PC-9 (cell line): ENCODE data around the gene SMURF1. TPM values are rescaled to one million over a fixed set of nuclear protein-coding genes. Genes with fewer than 3 reads are reported as not detected.

Experiments
- BruUV-seq: library from RNA; stranded (reverse); fragments of 400-500 nt; replicated peaks from 2 replicates; lab custom pipeline; 2021; lab: Mats Ljungman, UMichigan
- CTCF ChIA-PET: fragments of 300-600 bp; sonication (Branson Sonifier 250); formaldehyde crosslinking; loops from one replicate; lab custom pipeline; 2022; ENCODE audit warnings: antibody characterized with exemption; lab: Charles Lee
- POLR2A ChIA-PET: fragments of 300-600 bp; sonication (Branson Sonifier 250); formaldehyde crosslinking; loops from one replicate; lab custom pipeline; 2022; ENCODE audit warnings: antibody characterized with exemption; ENCODE audit not compliant: unreplicated experiment; lab: Charles Lee
- DNase-seq, 2 experiments: peaks; one replicate each; pipeline versions ENCODE4 v3.0.0 to v3.0.0-alpha.2; 2015 to 2022; ENCODE audit warnings: mixed read lengths in 1 of 2
- H2AFZ ChIP-seq: fragments of 200-600 bp; sonication (generic); 2 replicates; pipeline ENCODE4 v1.8.1; 2017; ENCODE audit warnings: antibody characterized with exemption
- H3F3A ChIP-seq: fragments of 200-600 bp; sonication (generic); 2 replicates; pipeline ENCODE4 v1.8.1; 2017; ENCODE audit warnings: antibody characterized with exemption, mild to moderate bottlenecking, low read depth; ENCODE audit not compliant: insufficient read depth
- H3K27ac ChIP-seq: fragments of 200-600 bp; sonication (generic); 2 replicates; pipeline ENCODE4 v1.6.1; 2016; ENCODE audit warnings: mixed run types
- H3K27me3 ChIP-seq: fragments of 200-600 bp; sonication (generic); 2 replicates; pipeline ENCODE4 v1.6.1; 2016; ENCODE audit warnings: low read depth, mixed run types; ENCODE audit not compliant: insufficient read depth
- H3K36me3 ChIP-seq: fragments of 200-600 bp; sonication (generic); 2 replicates; pipeline ENCODE4 v1.6.1; 2016; ENCODE audit warnings: low read depth, mixed run types
- H3K4me1 ChIP-seq: fragments of 200-600 bp; sonication (generic); replicated peaks from 2 replicates; pipeline ENCODE4 v1.6.1; 2016; ENCODE audit warnings: mixed run types; ENCODE audit not compliant: insufficient read depth
- H3K4me2 ChIP-seq: fragments of 200-600 bp; sonication (generic); 2 replicates; pipeline ENCODE4 v1.6.1; 2017; ENCODE audit warnings: mixed run types
- H3K4me3 ChIP-seq: fragments of 200-600 bp; sonication (generic); 2 replicates; pipeline ENCODE4 v1.6.1; 2016; ENCODE audit warnings: mixed run types
- H3K79me2 ChIP-seq: fragments of 200-600 bp; sonication (generic); 2 replicates; pipeline ENCODE4 v1.6.1; 2017; ENCODE audit warnings: low read depth, mixed run types
- H3K9me2 ChIP-seq: fragments of 200-600 bp; sonication (generic); 2 replicates; pipeline ENCODE4 v1.8.1; 2017; ENCODE audit warnings: mild to moderate bottlenecking; ENCODE audit not compliant: insufficient read depth
- H3K9me3 ChIP-seq: fragments of 200-600 bp; sonication (generic); 2 replicates; pipeline ENCODE4 v1.8.1; 2016; ENCODE audit warnings: low read depth; ENCODE audit not compliant: insufficient read depth
- H4K20me1 ChIP-seq: fragments of 200-600 bp; sonication (generic); 2 replicates; pipeline ENCODE4 v1.8.1; 2017; ENCODE audit not compliant: insufficient read depth
- EZH2 ChIP-seq: fragments of 200-600 bp; sonication (generic); IDR thresholded peaks from 2 replicates; pipeline ENCODE4 v1.8.0; 2017; ENCODE audit warnings: antibody characterized with exemption, low read depth
- intact Hi-C: fragments of 100-400 bp; cut with micrococcal nuclease; formaldehyde crosslinking; loops from one replicate; pipeline ENCODE4 v1.10.0; 2022; ENCODE audit not compliant: unreplicated experiment
- total RNA-seq: library from RNA; stranded (reverse); gene quantifications from 2 replicates; pipeline ENCODE4 v1.2.3, GENCODE V29; 2021
- TF ChIP-seq, protein P1 (sequence below): fragments of 200-600 bp; sonication (generic); conservative IDR thresholded peaks from 2 replicates; pipeline ENCODE4 v1.6.1; 2017; ENCODE audit warnings: mixed run types, antibody characterized with exemption, mild to moderate bottlenecking, moderate library complexity

Gene SMURF1
- total RNA-seq, 1 experiment from 2014 or later, result 53.2 TPM

DNA sequence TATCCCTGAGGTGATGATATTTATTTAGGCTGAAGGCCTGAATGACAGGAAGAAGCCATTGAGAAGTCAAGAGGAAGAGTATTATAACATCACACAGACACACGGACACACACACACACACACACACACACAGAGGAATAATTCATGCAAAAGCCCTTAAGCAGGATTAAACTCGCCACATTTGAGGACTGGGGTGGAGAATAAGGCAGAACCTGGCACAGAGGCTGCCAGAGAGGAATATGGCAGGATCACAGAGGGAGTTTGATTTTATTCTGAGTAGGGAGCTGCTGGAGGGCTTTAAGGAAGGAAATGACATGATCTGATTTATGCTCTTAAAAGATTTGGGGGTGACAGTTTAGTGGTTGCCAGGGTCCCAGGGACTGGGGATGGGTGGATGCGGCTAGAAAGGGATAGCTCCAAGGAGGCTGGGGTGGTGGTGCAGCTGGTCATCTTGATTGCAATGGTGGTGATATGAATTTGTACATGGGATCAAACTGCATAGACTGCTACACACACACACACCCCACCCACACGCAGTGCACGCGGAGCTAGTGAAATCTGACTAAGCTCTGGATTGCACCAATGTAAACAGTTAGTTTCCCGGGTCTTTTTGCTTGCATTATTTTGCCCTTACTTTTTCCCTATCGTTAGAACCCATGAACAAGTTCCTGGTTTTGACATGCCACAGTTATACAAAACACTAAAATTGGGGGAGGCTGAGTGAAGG is 11.2 kb downstream of the SMURF1 start:
- H3K4me3 ChIP-seq, result no peak overlapping the region
- no peak for DNase-seq
- BruUV-seq, result no TSS peak

DNA sequence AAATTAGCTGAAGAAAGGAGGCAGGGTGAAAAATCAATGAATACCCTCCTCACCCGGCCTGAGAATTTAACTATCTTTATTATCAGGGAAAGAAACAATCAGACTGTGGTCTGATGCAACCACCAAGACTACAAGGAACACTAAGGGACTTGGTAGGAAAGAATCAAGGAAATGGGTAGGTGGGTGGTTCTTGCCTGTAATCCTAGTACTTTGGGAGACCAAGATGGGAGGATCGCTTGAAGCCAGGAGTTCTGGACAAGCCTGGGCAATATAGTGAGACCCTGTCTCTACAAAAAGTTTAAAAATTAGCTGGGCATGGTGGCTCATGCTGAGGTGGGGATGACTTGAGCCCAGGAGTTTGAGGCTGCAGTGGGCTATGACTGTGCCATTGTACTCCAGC is 12.6 kb downstream of the SMURF1 start:
- intact Hi-C loops, result no loop called here
- POLR2A ChIA-PET, result interaction anchor here (0.7 kb wide), 1 partner anchor 106 kb away, joined by 4 read pairs; no protein-coding TSS in a partner anchor
- Histone ChIP-seq H4K20me1 (peaks cover 64% of the 10 kb centered on the region), H3K79me2 (peaks cover 100% of the 10 kb centered on the region), H3K9me2 (no peaks in the 10 kb centered on the region), H3K27me3 (no peaks in the 10 kb centered on the region), H3K9me3 (no peaks in the 10 kb centered on the region), H3K27ac (peak overlapping the region; percentile 31; the same call in 1 of the 2 replicates), H3K4me1 (peaks cover 57% of the 10 kb centered on the region), H2AFZ (no peak overlapping the region), H3K36me3 (0 out of 2 replicates have a peak, but pooled peaks cover 4% of the 10 kb centered on the region), H3F3A (peaks cover 27% of the 10 kb centered on the region; the same call in 1 of the 2 replicates), H3K4me2 (no peak overlapping the region), H3K4me3 (no peak overlapping the region)
- TF ChIP-seq, protein P1, sequence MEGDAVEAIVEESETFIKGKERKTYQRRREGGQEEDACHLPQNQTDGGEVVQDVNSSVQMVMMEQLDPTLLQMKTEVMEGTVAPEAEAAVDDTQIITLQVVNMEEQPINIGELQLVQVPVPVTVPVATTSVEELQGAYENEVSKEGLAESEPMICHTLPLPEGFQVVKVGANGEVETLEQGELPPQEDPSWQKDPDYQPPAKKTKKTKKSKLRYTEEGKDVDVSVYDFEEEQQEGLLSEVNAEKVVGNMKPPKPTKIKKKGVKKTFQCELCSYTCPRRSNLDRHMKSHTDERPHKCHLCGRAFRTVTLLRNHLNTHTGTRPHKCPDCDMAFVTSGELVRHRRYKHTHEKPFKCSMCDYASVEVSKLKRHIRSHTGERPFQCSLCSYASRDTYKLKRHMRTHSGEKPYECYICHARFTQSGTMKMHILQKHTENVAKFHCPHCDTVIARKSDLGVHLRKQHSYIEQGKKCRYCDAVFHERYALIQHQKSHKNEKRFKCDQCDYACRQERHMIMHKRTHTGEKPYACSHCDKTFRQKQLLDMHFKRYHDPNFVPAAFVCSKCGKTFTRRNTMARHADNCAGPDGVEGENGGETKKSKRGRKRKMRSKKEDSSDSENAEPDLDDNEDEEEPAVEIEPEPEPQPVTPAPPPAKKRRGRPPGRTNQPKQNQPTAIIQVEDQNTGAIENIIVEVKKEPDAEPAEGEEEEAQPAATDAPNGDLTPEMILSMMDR, result no peak
- TF ChIP-seq EZH2, result no peak
- no peak for DNase-seq
- CTCF ChIA-PET, result no interaction called here
- no TSS peak for BruUV-seq

More for the DNA sequence above, 11.2 kb downstream of the SMURF1 start:
- TF ChIP-seq, protein P1, result no peak
- no peak for TF ChIP-seq EZH2
- Histone ChIP-seq H3F3A (peaks cover 25% of the 10 kb centered on the region; the same call in 1 of the 2 replicates), H4K20me1 (peaks cover 79% of the 10 kb centered on the region), H3K27me3 (no peaks in the 10 kb centered on the region), H3K9me3 (no peaks in the 10 kb centered on the region), H3K27ac (no peak overlapping the region), H3K4me2 (no peak overlapping the region), H3K36me3 (0 out of 2 replicates have a peak, but pooled peaks cover 4% of the 10 kb centered on the region), H2AFZ (no peak overlapping the region), H3K79me2 (peaks cover 100% of the 10 kb centered on the region), H3K4me1 (peaks cover 55% of the 10 kb centered on the region), H3K9me2 (no peaks in the 10 kb centered on the region)
- POLR2A ChIA-PET, result no interaction called here
- CTCF ChIA-PET, result no interaction called here
- intact Hi-C loops, result no loop called here

DNA sequence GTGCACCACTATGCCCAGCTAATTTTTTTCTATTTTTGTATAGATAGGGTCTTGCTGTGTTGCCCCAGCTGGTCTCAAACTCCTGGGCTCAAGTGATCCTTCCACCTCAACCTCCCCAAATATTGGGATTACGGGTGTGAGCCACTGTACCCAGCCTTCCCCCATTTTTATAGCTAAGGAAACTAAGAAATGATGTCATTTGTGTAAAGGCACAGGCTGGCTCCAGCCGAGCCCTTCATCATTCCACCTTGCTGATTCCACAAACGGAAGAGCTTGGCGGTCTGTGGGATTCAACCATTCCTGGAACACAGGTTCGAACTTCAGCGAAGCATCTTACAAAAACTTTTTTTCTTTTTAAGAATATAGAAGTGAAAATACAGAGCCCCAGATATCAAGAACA is 14.4 kb downstream of the SMURF1 start:
- Histone ChIP-seq H2AFZ (no peak overlapping the region), H3K4me2 (0 out of 2 replicates have a peak overlapping the region, but pooled peaks have one; percentile 14)
- POLR2A ChIA-PET, result interaction anchor here (0.6 kb wide), 1 partner anchor 89 kb away, joined by 6 read pairs; no protein-coding TSS in a partner anchor

More for the DNA sequence above, 14.4 kb downstream of the SMURF1 start:
- no peak for DNase-seq
- H3K27me3 ChIP-seq, result no peaks in the 10 kb centered on the region
- H3K36me3 ChIP-seq, result 0 out of 2 replicates have a peak, but pooled peaks cover 4% of the 10 kb centered on the region
- CTCF ChIA-PET, result interaction anchor here (0.6 kb wide), 1 partner anchor 84 kb away, joined by 8 read pairs; no protein-coding TSS in a partner anchor
- H3K4me3 ChIP-seq, result no peak overlapping the region
- peak overlapping the region; percentile 50 for H3K27ac ChIP-seq
- peaks cover 49% of the 10 kb centered on the region for H4K20me1 ChIP-seq
- no TSS peak for BruUV-seq
- H3K79me2 ChIP-seq, result peaks cover 100% of the 10 kb centered on the region
- peaks cover 42% of the 10 kb centered on the region for H3F3A ChIP-seq
- H3K4me1 ChIP-seq, result peaks cover 66% of the 10 kb centered on the region
- H3K9me3 ChIP-seq, result no peaks in the 10 kb centered on the region
- no peaks in the 10 kb centered on the region for H3K9me2 ChIP-seq
- no peak for TF ChIP-seq EZH2
- TF ChIP-seq, protein P1, result no peak
- intact Hi-C loops, result loop anchor here (5.0 kb wide), 1 partner anchor 183 kb away; no protein-coding TSS in a partner anchor
